GM18526 (cell line): Measurements from ENCODE around the gene DTNA.

ENCODE experiments used
- POLR2A ChIP-seq: IDR thresholded peaks from 3 replicates; pipeline ENCODE4 v1.6.1; 2011; ENCODE audit not compliant: insufficient read length; ENCODE audit errors: extremely low read depth

DTNA gene

GRCh38 chr18:34718610-34719009 lies 8.5 kb downstream of the DTNA start:
- TF ChIP-seq POLR2A: no peak

- TF ChIP-seq POLR2A: no peak
Observed at GRCh38 chr18:34720220-34720619, 10.1 kb downstream of the DTNA start.

GRCh38 chr18:34723143-34723542 lies 13.0 kb downstream of the DTNA start:
- TF ChIP-seq POLR2A: no peak

- no peak for TF ChIP-seq POLR2A
Observed at GRCh38 chr18:34726286-34727004, 16.3 kb downstream of the DTNA start.

DNA sequence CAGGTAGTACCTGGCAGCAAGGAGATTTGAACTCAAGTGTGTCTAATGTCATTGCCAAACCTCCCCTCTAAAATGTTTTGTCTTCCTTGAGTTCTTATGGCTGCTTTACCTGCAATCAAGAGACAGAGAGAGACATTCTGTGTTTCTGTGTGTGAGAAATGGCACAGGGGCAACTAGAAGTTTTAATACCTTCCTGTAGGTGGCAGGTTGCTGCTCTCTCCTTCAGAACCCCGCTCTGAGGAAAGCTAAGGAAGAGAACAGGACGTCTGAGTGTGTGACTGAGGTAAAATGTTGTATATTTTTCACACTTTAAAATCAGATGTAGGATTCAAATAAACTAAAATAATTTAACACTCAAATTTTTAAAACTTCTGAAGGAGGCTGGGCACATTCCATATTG lies 19.2 kb downstream of the DTNA start:
- no peak for TF ChIP-seq POLR2A

DNA sequence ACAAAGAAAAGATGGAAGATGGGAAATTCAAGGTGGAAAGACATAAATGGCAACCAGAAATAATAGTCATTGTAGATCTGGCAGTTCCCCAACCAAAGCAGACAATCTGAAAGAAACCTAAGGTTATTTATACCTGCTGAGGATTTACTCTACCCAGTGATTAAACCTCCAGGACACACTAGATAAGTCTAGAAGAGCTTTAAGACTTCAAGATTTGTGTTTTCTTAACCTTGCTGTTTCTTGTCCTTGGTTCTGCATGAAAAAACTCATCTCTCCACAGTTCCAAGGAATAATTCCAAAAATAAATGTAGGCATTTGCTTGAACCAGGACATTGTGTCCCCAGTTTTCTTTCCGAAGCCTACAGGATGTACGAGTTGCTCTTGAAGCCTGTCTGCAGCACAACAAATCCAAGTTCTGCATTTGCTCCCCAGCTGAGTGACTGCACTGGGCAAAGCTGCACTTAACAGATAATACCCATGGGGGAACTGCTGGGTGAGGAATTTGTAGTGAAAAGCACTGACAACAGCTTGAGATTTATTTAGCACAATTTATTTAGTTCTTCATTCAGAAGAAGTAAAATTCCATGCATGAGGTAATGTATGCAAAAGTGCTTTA lies 19.8 kb downstream of the DTNA start:
- no peak for TF ChIP-seq POLR2A

GRCh38 chr18:34730774-34731173 lies 20.7 kb downstream of the DTNA start:
- TF ChIP-seq POLR2A: no peak

GRCh38 chr18:34734056-34734455 lies 24.0 kb downstream of the DTNA start:
- no peak for TF ChIP-seq POLR2A

DNA sequence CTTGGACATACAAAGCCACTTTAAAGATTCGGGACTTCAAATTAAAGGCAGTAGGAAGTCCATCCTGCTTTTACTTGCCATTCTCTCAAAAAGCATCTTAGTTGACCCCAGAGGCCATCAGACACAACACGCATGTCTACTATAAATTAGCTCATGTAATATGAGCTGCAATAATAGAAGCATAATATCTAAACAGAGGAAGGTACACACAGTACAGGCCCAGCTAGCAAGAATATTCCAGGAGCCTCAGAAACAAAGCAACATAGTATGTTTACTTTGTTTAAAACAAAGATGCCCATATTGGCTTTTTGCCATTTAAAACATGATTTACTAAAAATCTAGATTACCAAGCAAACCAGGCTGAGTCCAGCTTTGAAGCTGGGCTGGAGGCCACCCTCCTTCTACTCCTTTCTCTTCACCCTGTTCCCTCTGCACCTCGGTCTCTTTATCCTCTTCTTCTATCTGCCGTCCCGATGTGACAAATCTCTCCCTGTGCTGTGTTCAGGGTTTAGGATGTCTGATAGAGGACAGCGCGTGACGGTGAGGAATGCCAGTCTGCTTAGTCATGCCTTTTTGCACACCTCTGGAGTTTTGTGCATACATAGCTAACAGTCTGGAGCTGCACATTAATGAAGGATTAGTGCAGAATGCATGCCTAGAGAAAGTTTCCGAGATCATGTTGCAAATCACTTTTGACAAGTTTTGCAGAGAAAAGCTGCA lies 28.2 kb downstream of the DTNA start:
- TF ChIP-seq POLR2A: no peak

DNA sequence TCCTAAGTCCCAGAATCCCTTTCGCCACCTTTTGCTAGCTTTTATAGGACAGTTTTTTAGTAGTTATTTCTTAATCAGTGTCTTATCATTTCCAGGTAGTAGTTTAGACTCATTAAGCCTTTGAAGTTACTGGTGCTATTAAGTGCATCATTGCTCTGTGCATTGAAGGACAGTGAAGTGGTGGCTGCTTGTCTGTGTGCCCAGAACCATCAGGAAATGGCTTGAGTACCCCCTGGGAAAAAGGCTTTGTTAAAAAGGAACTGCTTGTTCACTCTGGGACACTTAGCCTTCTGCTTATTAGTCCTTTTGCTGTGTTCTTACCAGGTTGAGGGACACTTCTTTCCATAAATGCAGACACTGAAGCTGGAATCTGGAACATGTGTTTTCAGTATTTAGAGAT lies 30.0 kb downstream of the DTNA start:
- no peak for TF ChIP-seq POLR2A

DNA sequence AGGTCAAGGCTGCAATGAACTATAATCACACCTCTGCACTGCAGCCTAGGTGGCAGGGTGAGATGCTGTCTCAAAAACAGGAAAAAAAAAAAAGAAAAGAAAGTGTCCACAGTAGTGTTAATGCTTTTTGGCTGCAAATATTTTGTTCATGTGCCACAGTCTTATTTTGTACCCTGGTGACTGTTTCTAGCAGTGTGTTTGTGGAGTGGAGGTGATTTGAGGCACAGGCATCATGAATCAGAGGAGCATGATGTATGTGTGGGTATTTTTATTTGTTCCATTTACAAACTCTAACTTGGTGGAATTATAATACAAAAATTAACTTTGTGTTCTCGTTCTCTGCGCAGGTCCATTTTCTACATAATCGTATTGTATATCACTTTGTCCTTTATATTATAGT lies 30.6 kb downstream of the DTNA start:
- no peak for TF ChIP-seq POLR2A

DNA sequence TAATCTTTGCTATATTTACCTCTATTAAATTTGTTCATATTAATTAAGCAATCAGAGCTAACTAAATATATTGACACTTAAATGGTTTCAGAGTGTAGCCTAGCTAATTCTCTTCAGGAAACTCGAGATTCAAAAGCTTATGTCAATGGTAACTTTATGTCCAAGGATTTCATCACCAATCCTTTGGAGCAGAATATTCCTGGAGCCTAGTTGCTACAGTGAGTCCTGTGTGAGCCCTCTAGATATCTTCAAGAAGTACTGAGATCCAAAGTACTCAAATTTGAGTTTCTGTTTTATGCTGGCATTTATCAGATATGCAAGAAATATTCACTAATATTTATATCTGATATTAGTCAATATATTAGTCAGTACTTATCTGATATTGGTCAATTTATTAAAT lies 31.3 kb downstream of the DTNA start:
- no peak for TF ChIP-seq POLR2A

DNA sequence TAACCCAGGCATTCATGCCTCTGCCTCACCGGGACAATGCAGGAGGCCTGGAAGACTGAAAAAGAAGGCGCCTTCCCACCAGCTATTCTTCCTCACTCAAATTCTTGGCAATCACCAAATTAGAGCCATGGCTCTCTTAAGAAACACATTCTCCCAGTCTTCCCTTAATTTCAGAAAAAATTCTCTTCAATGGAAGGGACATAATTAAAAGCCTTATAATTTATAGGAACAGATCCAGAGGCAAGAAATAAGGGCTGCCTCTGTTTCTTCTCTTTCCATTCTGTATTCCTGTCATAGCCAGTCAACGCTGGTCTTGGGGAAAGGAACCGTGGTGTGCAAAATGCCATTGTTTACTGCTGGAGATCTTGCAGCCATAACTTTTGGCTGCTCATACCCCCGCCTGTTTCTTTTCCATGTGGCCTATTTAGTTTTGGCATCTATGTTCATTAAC lies 32.8 kb downstream of the DTNA start:
- TF ChIP-seq POLR2A: no peak

DNA sequence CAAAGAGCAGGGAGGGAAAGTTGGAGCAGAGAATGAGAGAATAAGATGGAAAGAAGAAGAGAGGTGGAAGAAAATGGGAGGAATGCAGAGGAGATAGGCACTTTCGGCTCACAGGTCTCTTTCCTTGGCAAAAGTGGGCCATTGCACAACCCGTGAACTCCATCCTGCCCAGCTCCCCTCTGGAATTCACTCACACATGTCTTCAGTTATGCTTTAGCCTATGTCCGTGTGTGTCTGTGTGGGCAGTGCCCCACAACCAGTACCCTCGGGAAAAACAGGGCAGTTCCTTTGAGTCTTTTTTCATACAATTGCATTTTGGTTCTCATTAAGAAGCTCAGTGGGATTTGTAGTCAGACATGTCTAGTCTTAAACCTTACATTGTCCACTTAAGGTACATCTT lies 34.5 kb downstream of the DTNA start:
- no peak for TF ChIP-seq POLR2A

GRCh38 chr18:34746614-34747013 lies 36.5 kb downstream of the DTNA start:
- no peak for TF ChIP-seq POLR2A

GRCh38 chr18:34749721-34750120 lies 39.6 kb downstream of the DTNA start:
- no peak for TF ChIP-seq POLR2A

DNA sequence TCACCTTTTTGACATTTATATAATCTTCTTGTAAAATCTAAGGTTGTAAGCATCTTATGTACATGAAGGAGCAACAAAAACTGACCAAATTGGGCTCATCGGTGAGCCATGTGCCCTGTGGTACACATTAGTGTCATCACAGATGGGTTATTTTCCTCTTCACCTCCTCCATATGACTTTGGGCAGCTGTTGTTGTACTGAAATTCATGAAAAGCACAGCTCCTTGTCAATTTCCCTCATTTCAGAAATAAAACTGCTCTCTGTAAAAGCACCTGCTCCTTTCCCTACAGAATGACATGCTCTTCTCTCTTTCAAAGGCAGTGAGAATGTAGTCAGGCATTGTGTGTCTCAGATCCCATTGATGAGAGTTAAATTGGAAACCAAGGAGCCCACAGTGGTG lies 42.0 kb downstream of the DTNA start:
- no peak for TF ChIP-seq POLR2A

- TF ChIP-seq POLR2A: no peak
Observed at GRCh38 chr18:34754300-34754699, 44.2 kb downstream of the DTNA start.
